Smooth muscle cell (in vitro differentiated cells): Measurements from ENCODE around the gene MRGPRX2. TPM values are rescaled to one million over a fixed set of nuclear protein-coding genes. Genes with fewer than 3 reads are reported as not detected.

Experiments
- DNase-seq: peaks from one replicate; lab custom pipeline; 2025; ENCODE audit not compliant: unreplicated experiment; lab: John Stamatoyannopoulos, UW
- H2AFZ ChIP-seq: fragments of 200-600 bp; sonication (generic); 2 replicates; pipeline ENCODE4 v1.6.0; 2016; ENCODE audit warnings: antibody characterized with exemption, low read depth, mild to moderate bottlenecking
- H3F3A ChIP-seq: fragments of 200-600 bp; sonication (generic); 2 replicates; pipeline ENCODE4 v1.6.0; 2017; ENCODE audit warnings: antibody characterized with exemption, low read depth
- H3K27ac ChIP-seq: fragments of 200-600 bp; sonication (generic); 2 replicates; pipeline ENCODE4 v1.5.1; 2016; ENCODE audit warnings: low read depth, mild to moderate bottlenecking
- H3K27me3 ChIP-seq: fragments of 200-600 bp; sonication (generic); 2 replicates; pipeline ENCODE4 v1.6.1; 2016; ENCODE audit warnings: low read depth, mild to moderate bottlenecking
- H3K36me3 ChIP-seq: fragments of 200-600 bp; sonication (generic); 2 replicates; pipeline ENCODE4 v1.5.1; 2016; ENCODE audit warnings: low read depth
- H3K4me1 ChIP-seq: fragments of 200-600 bp; sonication (generic); 2 replicates; pipeline ENCODE4 v1.5.1; 2016; ENCODE audit warnings: low read depth
- H3K4me2 ChIP-seq: fragments of 200-600 bp; sonication (generic); 2 replicates; pipeline ENCODE4 v1.6.0; 2016; ENCODE audit warnings: mild to moderate bottlenecking
- H3K4me3 ChIP-seq: fragments of 200-600 bp; sonication (generic); 2 replicates; pipeline ENCODE4 v1.5.1; 2016; ENCODE audit warnings: mild to moderate bottlenecking
- H3K79me2 ChIP-seq: fragments of 200-600 bp; sonication (generic); 2 replicates; pipeline ENCODE4 v1.6.0; 2016; ENCODE audit warnings: low read depth, mild to moderate bottlenecking
- H3K9ac ChIP-seq: fragments of 200-600 bp; sonication (generic); 2 replicates; pipeline ENCODE4 v1.6.0; 2016; ENCODE audit warnings: low read depth
- H3K9me3 ChIP-seq: fragments of 200-600 bp; sonication (generic); replicated peaks from 2 replicates; pipeline ENCODE4 v1.5.1; 2016; ENCODE audit warnings: low read depth
- H4K20me1 ChIP-seq: fragments of 200-600 bp; sonication (generic); 2 replicates; pipeline ENCODE4 v1.6.0; 2016; ENCODE audit warnings: low read depth
- CTCF ChIP-seq: fragments of 200-600 bp; sonication (generic); IDR thresholded peaks from 2 replicates; pipeline ENCODE4 v1.5.1; 2017; ENCODE audit warnings: borderline replicate concordance, mild to moderate bottlenecking, antibody characterized with exemption; ENCODE audit not compliant: insufficient read depth, poor library complexity, severe bottlenecking
- WGBS: methylation state at CpG from one replicate; pipeline ENCODE4 v1.1.7; 2016; ENCODE audit warnings: low lambda C conversion rate; 5-methylcytosine and 5-hydroxymethylcytosine counted together
- polyA plus RNA-seq: library from polyadenylated mRNA; unstranded; fragments of >200 nt; fragmentation: Nextera tagmentation; extraction: Ambion mirVana; gene quantifications from 2 replicates; pipeline ENCODE4 v1.2.1, GENCODE V29; 2016
- total RNA-seq: library from RNA; depleted of rRNA; stranded (reverse); fragments of >200 nt; gene quantifications from 2 replicates; pipeline ENCODE4 v1.2.3, GENCODE V29; 2014

Gene MRGPRX2
- total and polyA plus RNA-seq, 2 experiments from 2014 or later, result 0.19 TPM; not detected in 1

- Histone ChIP-seq H3K27me3 (peaks cover 7% of the 10 kb centered on the region), H2AFZ (no peak overlapping the region), H3K4me2 (no peak overlapping the region), H3K9me3 (no peaks in the 10 kb centered on the region), H3K27ac (no peak overlapping the region), H3K79me2 (no peaks in the 10 kb centered on the region), H3K36me3 (no peaks in the 10 kb centered on the region), H3F3A (no peaks in the 10 kb centered on the region), H3K9ac (no peak overlapping the region), H3K4me1 (no peaks in the 10 kb centered on the region), H4K20me1 (no peaks in the 10 kb centered on the region), H3K4me3 (no peak overlapping the region)
- no peak for TF ChIP-seq CTCF
- WGBS, result 87% methylated on average over 1 of the region's 1 CpG
- DNase-seq, result no peak
Measured at GRCh38 chr11:19102521-19102900, 42.0 kb upstream of the MRGPRX2 start.

GRCh38 chr11:19101796-19102520, 41.4 kb upstream of the MRGPRX2 start:
- H3K4me2 ChIP-seq, result no peak overlapping the region
- no peak overlapping the region for H3K9ac ChIP-seq
- TF ChIP-seq CTCF, result no peak
- no peak overlapping the region for H3K27ac ChIP-seq
- no peaks in the 10 kb centered on the region for H3K9me3 ChIP-seq
- no peaks in the 10 kb centered on the region for H3K36me3 ChIP-seq
- no peak overlapping the region for H2AFZ ChIP-seq
- no peaks in the 10 kb centered on the region for H3K79me2 ChIP-seq
- H3K4me3 ChIP-seq, result no peak overlapping the region
- H3F3A ChIP-seq, result no peaks in the 10 kb centered on the region
- WGBS, result 73% methylated on average over 4 of the region's 4 CpGs
- no peak for DNase-seq
- no peaks in the 10 kb centered on the region for H3K4me1 ChIP-seq
- no peaks in the 10 kb centered on the region for H4K20me1 ChIP-seq
- H3K27me3 ChIP-seq, result peaks cover 7% of the 10 kb centered on the region

GRCh38 chr11:19100885-19101284, 40.4 kb upstream of the MRGPRX2 start:
- Histone ChIP-seq H3K9ac (no peak overlapping the region), H4K20me1 (no peaks in the 10 kb centered on the region), H3K27me3 (peaks cover 7% of the 10 kb centered on the region), H3K4me3 (no peak overlapping the region), H3K27ac (no peak overlapping the region), H2AFZ (no peak overlapping the region), H3K79me2 (no peaks in the 10 kb centered on the region), H3K9me3 (no peaks in the 10 kb centered on the region), H3K4me1 (no peaks in the 10 kb centered on the region), H3K36me3 (no peaks in the 10 kb centered on the region), H3K4me2 (no peak overlapping the region), H3F3A (no peaks in the 10 kb centered on the region)
- DNase-seq, result no peak
- no peak for TF ChIP-seq CTCF
- 91% methylated on average over 4 of the region's 4 CpGs for WGBS

- no peak overlapping the region for H3K4me2 ChIP-seq
- no peaks in the 10 kb centered on the region for H3K4me1 ChIP-seq
- H2AFZ ChIP-seq, result no peak overlapping the region
- H3K79me2 ChIP-seq, result no peaks in the 10 kb centered on the region
- peaks cover 7% of the 10 kb centered on the region for H3K27me3 ChIP-seq
- H3K4me3 ChIP-seq, result no peak overlapping the region
- no peaks in the 10 kb centered on the region for H3K9me3 ChIP-seq
- WGBS, result 90% methylated on average over 3 of the region's 3 CpGs
- no peak for DNase-seq
- H3K27ac ChIP-seq, result no peak overlapping the region
- no peak overlapping the region for H3K9ac ChIP-seq
- no peaks in the 10 kb centered on the region for H3F3A ChIP-seq
- H4K20me1 ChIP-seq, result no peaks in the 10 kb centered on the region
- no peaks in the 10 kb centered on the region for H3K36me3 ChIP-seq
- TF ChIP-seq CTCF, result no peak
Measured at GRCh38 chr11:19099093-19099492, 38.6 kb upstream of the MRGPRX2 start.
